WTC11 (cell line): ENCODE measurements around the gene RIN3. TPM values are rescaled to one million over a fixed set of nuclear protein-coding genes. Genes with fewer than 3 reads are reported as not detected.

Experiments
- ATAC-seq: fragments of 200-7000 bp; cut with Tn5 transposase; 2 replicates; pipeline ENCODE4 v1.10.0; 2021; ENCODE audit warnings: mild to moderate bottlenecking, moderate library complexity
- CTCF ChIA-PET: fragments of 300-600 bp; sonication (Branson Sonifier 250); formaldehyde crosslinking; loops from one replicate; lab custom pipeline; 2021; ENCODE audit warnings: antibody characterized with exemption; lab: Charles Lee
- POLR2A ChIA-PET: fragments of 350-600 bp; sonication (Branson Sonifier 250); formaldehyde crosslinking; loops from one replicate; lab custom pipeline; 2021; ENCODE audit warnings: antibody characterized with exemption; lab: Charles Lee
- DNase-seq: peaks from one replicate; pipeline ENCODE4 v3.0.0; 2021; ENCODE audit warnings: low spot score
- H3K27ac Mint-ChIP-seq: 2 replicates; pipeline ENCODE4 v1.8.0; 2021; ENCODE audit warnings: mixed read lengths
- H3K27me3 Mint-ChIP-seq: 2 replicates; pipeline ENCODE4 v1.8.0; 2021; ENCODE audit warnings: low read depth, mild to moderate bottlenecking, moderate library complexity, mixed read lengths
- H3K36me3 Mint-ChIP-seq: 2 replicates; pipeline ENCODE4 v1.8.0; 2021; ENCODE audit warnings: mixed read lengths
- H3K4me1 Mint-ChIP-seq: 2 replicates; pipeline ENCODE4 v1.8.0; 2022; ENCODE audit warnings: mixed read lengths
- H3K4me3 Mint-ChIP-seq: 2 replicates; pipeline ENCODE4 v1.8.0; 2021; ENCODE audit warnings: mild to moderate bottlenecking, moderate library complexity, mixed read lengths
- H3K9me3 Mint-ChIP-seq: 2 replicates; pipeline ENCODE4 v1.8.0; 2021; ENCODE audit warnings: mixed read lengths
- ATF1 ChIP-seq: sonication (generic); formaldehyde crosslinking; IDR thresholded peaks from 2 replicates; pipeline ENCODE4 v1.8.1; 2023; ENCODE audit warnings: mild to moderate bottlenecking, moderate library complexity, missing genetic modification reagents
- CBFB ChIP-seq: sonication (generic); formaldehyde crosslinking; IDR thresholded peaks from 2 replicates; pipeline ENCODE4 v1.8.1; 2022; ENCODE audit warnings: mild to moderate bottlenecking, low read depth, missing genetic modification reagents
- ELF4 ChIP-seq: sonication (generic); formaldehyde crosslinking; IDR thresholded peaks from 2 replicates; pipeline ENCODE4 v1.8.1; 2022; ENCODE audit warnings: low read depth, mild to moderate bottlenecking, moderate library complexity, missing genetic modification reagents
- EMX1 ChIP-seq: fragments of 250-450 bp; sonication (Bioruptor Pico); IDR thresholded peaks from 2 replicates; pipeline ENCODE4 v1.8.0; 2021; ENCODE audit warnings: mild to moderate bottlenecking
- ETV6 ChIP-seq: sonication (generic); formaldehyde crosslinking; IDR thresholded peaks from 2 replicates; pipeline ENCODE4 v1.8.1; 2022; ENCODE audit warnings: mild to moderate bottlenecking, missing genetic modification reagents
- FOXK1 ChIP-seq: sonication (generic); formaldehyde crosslinking; IDR thresholded peaks from 2 replicates; pipeline ENCODE4 v1.8.0; 2022; ENCODE audit warnings: mild to moderate bottlenecking, moderate library complexity, missing genetic modification reagents
- FOXP1 ChIP-seq: sonication (generic); formaldehyde crosslinking; IDR thresholded peaks from 2 replicates; pipeline ENCODE4 v1.8.0; 2022; ENCODE audit warnings: missing genetic modification reagents, mild to moderate bottlenecking, moderate library complexity, borderline replicate concordance
- JUN ChIP-seq: sonication (generic); formaldehyde crosslinking; IDR thresholded peaks from 2 replicates; pipeline ENCODE4 v1.8.0; 2023; ENCODE audit warnings: mild to moderate bottlenecking, missing genetic modification reagents
- PRRX2 ChIP-seq: fragments of 250-450 bp; sonication (Bioruptor Pico); IDR thresholded peaks from 2 replicates; pipeline ENCODE4 v1.8.0; 2021; ENCODE audit warnings: mild to moderate bottlenecking
- RELA ChIP-seq: sonication (generic); formaldehyde crosslinking; IDR thresholded peaks from 2 replicates; pipeline ENCODE4 v1.8.1; 2022; ENCODE audit warnings: missing genetic modification reagents, mild to moderate bottlenecking, borderline replicate concordance
- SP1 ChIP-seq: sonication (generic); formaldehyde crosslinking; conservative IDR thresholded peaks from 2 replicates; pipeline ENCODE4 v1.8.1; 2022; ENCODE audit warnings: missing genetic modification reagents
- ZNF138 ChIP-seq: sonication (generic); formaldehyde crosslinking; conservative IDR thresholded peaks from 2 replicates; pipeline ENCODE4 v1.8.1; 2022; ENCODE audit warnings: mild to moderate bottlenecking, moderate library complexity, missing genetic modification reagents
- ZNF219 ChIP-seq: sonication (generic); formaldehyde crosslinking; IDR thresholded peaks from 2 replicates; pipeline ENCODE4 v1.8.0; 2023; ENCODE audit warnings: missing genetic modification reagents, mild to moderate bottlenecking, borderline replicate concordance
- total RNA-seq: library from RNA; stranded (reverse); gene quantifications from 3 replicates; pipeline ENCODE4 v1.2.3, GENCODE V29; 2021
- TF ChIP-seq, protein P1 (sequence below): sonication (generic); formaldehyde crosslinking; conservative IDR thresholded peaks from 2 replicates; pipeline ENCODE4 v1.8.1; 2022; ENCODE audit warnings: mild to moderate bottlenecking, missing genetic modification reagents
- TF ChIP-seq, protein P2 (sequence below): sonication (generic); formaldehyde crosslinking; IDR thresholded peaks from 2 replicates; pipeline ENCODE4 v1.8.1; 2022; ENCODE audit warnings: missing genetic modification reagents, borderline replicate concordance
- TF ChIP-seq, protein P3 (sequence below): sonication (generic); formaldehyde crosslinking; IDR thresholded peaks from 2 replicates; pipeline ENCODE4 v1.8.0; 2023; ENCODE audit warnings: missing genetic modification reagents
- TF ChIP-seq, protein P4 (sequence below): sonication (generic); formaldehyde crosslinking; IDR thresholded peaks from 2 replicates; pipeline ENCODE4 v1.8.0; 2022; ENCODE audit warnings: mild to moderate bottlenecking, missing genetic modification reagents
- TF ChIP-seq, protein P5 (sequence below): sonication (generic); formaldehyde crosslinking; IDR thresholded peaks from 2 replicates; pipeline ENCODE4 v1.8.1; 2023; ENCODE audit warnings: mild to moderate bottlenecking, missing genetic modification reagents
- TF ChIP-seq, protein P6 (sequence below): fragments of 250-450 bp; sonication (Bioruptor Pico); IDR thresholded peaks from 2 replicates; pipeline ENCODE4 v1.9.0; 2021; ENCODE audit warnings: moderate library complexity, mild to moderate bottlenecking, inconsistent platforms, borderline replicate concordance
- TF ChIP-seq, protein P7 (sequence below): sonication (generic); formaldehyde crosslinking; IDR thresholded peaks from 2 replicates; pipeline ENCODE4 v1.8.1; 2023; ENCODE audit warnings: mild to moderate bottlenecking, missing genetic modification reagents
- TF ChIP-seq, protein P8 (sequence below): sonication (generic); formaldehyde crosslinking; IDR thresholded peaks from 2 replicates; pipeline ENCODE4 v1.8.0; 2022; ENCODE audit warnings: mild to moderate bottlenecking, missing genetic modification reagents
- TF ChIP-seq, protein P9 (sequence below): sonication (generic); formaldehyde crosslinking; IDR thresholded peaks from 2 replicates; pipeline ENCODE4 v1.8.1; 2023; ENCODE audit warnings: mild to moderate bottlenecking, missing genetic modification reagents, borderline replicate concordance

RIN3 gene
- total RNA-seq, 1 experiment from 2014 or later = 3.3 TPM

DNA sequence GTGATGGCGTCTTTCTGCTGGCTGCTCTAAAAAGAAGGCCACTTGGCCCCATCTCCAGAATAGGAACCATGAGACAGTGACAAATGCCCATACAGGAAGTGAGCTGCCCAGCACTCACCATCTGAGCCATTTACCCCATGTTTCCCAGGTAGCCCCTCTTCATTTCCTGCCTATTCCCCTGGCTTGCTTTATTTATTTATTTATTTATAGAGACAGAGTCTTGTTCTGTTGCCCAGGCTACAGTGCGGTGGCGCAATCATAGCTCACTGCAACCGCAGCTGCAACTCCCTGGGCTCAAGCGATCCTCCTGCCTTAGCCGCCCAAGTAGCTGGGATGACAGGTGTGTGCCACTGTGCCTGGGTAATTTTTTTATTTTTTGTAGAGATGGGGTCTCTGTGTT, 71.2 kb downstream of the RIN3 start:
- H3K4me3 Mint-ChIP-seq = no peak overlapping the region
- H3K36me3 Mint-ChIP-seq = peaks cover 3% of the 10 kb centered on the region; the same call in 1 of the 2 replicates
- ATAC-seq (no peak), DNase-seq (no peak)
- ChIA-PET POLR2A (no interaction called here), CTCF (interaction anchor here (1.1 to 1.7 kb wide), 2 partner anchors 29 to 102 kb away, joined by 6 to 7 read pairs; no protein-coding TSS in a partner anchor)
- no peaks in the 10 kb centered on the region for H3K4me1 Mint-ChIP-seq
- H3K9me3 Mint-ChIP-seq = peaks cover 19% of the 10 kb centered on the region
- TF ChIP-seq PRRX2 (CRISPR knock-in tag) = no peak
- TF ChIP-seq RELA (CRISPR knock-in tag) = no peak
- TF ChIP-seq SP1 (CRISPR knock-in tag) = no peak
- TF ChIP-seq ATF1 (CRISPR knock-in tag) = no peak
- TF ChIP-seq FOXK1 = no peak
- TF ChIP-seq, protein P1, sequence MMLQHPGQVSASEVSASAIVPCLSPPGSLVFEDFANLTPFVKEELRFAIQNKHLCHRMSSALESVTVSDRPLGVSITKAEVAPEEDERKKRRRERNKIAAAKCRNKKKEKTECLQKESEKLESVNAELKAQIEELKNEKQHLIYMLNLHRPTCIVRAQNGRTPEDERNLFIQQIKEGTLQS = no peak
- TF ChIP-seq, protein P2, sequence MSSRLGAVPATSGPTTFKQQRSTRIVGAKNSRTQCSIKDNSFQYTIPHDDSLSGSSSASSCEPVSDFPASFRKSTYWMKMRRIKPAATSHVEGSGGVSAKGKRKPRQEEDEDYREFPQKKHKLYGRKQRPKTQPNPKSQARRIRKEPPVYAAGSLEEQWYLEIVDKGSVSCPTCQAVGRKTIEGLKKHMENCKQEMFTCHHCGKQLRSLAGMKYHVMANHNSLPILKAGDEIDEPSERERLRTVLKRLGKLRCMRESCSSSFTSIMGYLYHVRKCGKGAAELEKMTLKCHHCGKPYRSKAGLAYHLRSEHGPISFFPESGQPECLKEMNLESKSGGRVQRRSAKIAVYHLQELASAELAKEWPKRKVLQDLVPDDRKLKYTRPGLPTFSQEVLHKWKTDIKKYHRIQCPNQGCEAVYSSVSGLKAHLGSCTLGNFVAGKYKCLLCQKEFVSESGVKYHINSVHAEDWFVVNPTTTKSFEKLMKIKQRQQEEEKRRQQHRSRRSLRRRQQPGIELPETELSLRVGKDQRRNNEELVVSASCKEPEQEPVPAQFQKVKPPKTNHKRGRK (CRISPR knock-in tag) = no peak
- no peak for TF ChIP-seq ZNF219 (CRISPR knock-in tag)
- TF ChIP-seq, protein P3, sequence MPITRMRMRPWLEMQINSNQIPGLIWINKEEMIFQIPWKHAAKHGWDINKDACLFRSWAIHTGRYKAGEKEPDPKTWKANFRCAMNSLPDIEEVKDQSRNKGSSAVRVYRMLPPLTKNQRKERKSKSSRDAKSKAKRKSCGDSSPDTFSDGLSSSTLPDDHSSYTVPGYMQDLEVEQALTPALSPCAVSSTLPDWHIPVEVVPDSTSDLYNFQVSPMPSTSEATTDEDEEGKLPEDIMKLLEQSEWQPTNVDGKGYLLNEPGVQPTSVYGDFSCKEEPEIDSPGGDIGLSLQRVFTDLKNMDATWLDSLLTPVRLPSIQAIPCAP (CRISPR knock-in tag) = no peak
- TF ChIP-seq, protein P4, sequence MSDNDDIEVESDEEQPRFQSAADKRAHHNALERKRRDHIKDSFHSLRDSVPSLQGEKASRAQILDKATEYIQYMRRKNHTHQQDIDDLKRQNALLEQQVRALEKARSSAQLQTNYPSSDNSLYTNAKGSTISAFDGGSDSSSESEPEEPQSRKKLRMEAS (CRISPR knock-in tag) = no peak
- TF ChIP-seq ETV6 = no peak
- TF ChIP-seq, protein P5, sequence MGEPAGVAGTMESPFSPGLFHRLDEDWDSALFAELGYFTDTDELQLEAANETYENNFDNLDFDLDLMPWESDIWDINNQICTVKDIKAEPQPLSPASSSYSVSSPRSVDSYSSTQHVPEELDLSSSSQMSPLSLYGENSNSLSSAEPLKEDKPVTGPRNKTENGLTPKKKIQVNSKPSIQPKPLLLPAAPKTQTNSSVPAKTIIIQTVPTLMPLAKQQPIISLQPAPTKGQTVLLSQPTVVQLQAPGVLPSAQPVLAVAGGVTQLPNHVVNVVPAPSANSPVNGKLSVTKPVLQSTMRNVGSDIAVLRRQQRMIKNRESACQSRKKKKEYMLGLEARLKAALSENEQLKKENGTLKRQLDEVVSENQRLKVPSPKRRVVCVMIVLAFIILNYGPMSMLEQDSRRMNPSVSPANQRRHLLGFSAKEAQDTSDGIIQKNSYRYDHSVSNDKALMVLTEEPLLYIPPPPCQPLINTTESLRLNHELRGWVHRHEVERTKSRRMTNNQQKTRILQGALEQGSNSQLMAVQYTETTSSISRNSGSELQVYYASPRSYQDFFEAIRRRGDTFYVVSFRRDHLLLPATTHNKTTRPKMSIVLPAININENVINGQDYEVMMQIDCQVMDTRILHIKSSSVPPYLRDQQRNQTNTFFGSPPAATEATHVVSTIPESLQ (CRISPR knock-in tag) = no peak
- no peak for TF ChIP-seq ELF4 (CRISPR knock-in tag)
- TF ChIP-seq CBFB (CRISPR knock-in tag) = no peak
- TF ChIP-seq JUN = no peak
- TF ChIP-seq EMX1 = no peak
- peaks cover 2% of the 10 kb centered on the region; the same call in 1 of the 2 replicates for H3K27me3 Mint-ChIP-seq
- no peak overlapping the region for H3K27ac Mint-ChIP-seq

DNA sequence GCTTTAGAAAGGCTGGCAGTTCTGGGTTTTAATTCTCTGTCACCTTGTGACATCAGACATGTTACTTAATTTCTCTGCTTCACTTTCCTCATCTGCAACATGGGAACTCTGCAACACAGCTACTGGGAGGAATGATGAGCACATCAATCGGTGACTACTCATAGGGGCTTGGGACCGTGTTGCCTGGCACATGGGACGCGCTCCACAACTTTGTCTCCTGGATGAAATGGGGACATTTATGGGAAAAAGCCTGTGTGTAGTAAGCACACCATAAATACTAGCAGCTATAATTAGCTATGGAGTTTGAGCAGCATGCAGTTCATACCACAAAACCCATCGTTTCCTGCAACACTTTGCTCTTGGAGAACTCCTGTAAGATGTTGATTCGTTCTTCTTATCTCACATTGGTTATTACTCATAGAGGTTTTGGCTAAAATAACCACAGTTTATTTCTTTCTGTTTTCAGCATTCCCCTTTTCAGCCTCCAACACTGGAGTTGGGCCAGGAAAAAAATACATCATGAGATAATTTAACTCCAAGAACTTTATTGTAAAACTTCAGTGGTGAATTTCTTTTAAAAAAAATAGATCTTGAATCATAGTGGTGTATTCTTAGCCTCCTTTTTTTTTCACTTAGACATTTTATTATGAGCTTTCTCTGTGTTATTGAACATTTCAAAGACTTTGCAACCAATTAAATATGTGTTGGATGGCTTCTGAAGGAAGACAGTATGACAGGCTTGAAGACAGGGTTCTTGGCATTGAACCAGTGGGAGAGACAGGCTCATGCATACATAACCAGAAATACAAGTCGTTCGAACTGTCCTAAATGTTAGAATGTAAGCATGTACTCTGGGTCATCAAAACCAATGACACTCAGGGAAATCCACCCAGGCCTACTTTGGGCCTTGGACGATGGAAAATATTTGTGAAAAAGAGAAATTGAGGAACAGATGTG, 72.7 kb downstream of the RIN3 start:
- Mint-ChIP-seq H3K9me3 (peaks cover 22% of the 10 kb centered on the region), H3K27me3 (peaks cover 2% of the 10 kb centered on the region; the same call in 1 of the 2 replicates), H3K27ac (no peak overlapping the region), H3K36me3 (peaks cover 3% of the 10 kb centered on the region; the same call in 1 of the 2 replicates), H3K4me3 (no peak overlapping the region), H3K4me1 (no peaks in the 10 kb centered on the region)
- POLR2A ChIA-PET = no interaction called here
- CTCF ChIA-PET = interaction anchor here (1.7 kb wide), 2 partner anchors 27 to 101 kb away, joined by 4 to 7 read pairs; no protein-coding TSS in a partner anchor
- no peak for ATAC-seq
- DNase-seq = no peak
- TF ChIP-seq ZNF138 = no peak
- TF ChIP-seq, protein P6, sequence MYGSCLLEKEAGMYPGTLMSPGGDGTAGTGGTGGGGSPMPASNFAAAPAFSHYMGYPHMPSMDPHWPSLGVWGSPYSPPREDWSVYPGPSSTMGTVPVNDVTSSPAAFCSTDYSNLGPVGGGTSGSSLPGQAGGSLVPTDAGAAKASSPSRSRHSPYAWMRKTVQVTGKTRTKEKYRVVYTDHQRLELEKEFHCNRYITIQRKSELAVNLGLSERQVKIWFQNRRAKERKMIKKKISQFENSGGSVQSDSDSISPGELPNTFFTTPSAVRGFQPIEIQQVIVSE = no peak
- TF ChIP-seq, protein P7, sequence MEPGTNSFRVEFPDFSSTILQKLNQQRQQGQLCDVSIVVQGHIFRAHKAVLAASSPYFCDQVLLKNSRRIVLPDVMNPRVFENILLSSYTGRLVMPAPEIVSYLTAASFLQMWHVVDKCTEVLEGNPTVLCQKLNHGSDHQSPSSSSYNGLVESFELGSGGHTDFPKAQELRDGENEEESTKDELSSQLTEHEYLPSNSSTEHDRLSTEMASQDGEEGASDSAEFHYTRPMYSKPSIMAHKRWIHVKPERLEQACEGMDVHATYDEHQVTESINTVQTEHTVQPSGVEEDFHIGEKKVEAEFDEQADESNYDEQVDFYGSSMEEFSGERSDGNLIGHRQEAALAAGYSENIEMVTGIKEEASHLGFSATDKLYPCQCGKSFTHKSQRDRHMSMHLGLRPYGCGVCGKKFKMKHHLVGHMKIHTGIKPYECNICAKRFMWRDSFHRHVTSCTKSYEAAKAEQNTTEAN (CRISPR knock-in tag) = no peak
- TF ChIP-seq, protein P8, sequence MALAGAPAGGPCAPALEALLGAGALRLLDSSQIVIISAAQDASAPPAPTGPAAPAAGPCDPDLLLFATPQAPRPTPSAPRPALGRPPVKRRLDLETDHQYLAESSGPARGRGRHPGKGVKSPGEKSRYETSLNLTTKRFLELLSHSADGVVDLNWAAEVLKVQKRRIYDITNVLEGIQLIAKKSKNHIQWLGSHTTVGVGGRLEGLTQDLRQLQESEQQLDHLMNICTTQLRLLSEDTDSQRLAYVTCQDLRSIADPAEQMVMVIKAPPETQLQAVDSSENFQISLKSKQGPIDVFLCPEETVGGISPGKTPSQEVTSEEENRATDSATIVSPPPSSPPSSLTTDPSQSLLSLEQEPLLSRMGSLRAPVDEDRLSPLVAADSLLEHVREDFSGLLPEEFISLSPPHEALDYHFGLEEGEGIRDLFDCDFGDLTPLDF (CRISPR knock-in tag) = no peak
- no peak for TF ChIP-seq FOXP1
- no peak for TF ChIP-seq PRRX2 (CRISPR knock-in tag)
- TF ChIP-seq, protein P9, sequence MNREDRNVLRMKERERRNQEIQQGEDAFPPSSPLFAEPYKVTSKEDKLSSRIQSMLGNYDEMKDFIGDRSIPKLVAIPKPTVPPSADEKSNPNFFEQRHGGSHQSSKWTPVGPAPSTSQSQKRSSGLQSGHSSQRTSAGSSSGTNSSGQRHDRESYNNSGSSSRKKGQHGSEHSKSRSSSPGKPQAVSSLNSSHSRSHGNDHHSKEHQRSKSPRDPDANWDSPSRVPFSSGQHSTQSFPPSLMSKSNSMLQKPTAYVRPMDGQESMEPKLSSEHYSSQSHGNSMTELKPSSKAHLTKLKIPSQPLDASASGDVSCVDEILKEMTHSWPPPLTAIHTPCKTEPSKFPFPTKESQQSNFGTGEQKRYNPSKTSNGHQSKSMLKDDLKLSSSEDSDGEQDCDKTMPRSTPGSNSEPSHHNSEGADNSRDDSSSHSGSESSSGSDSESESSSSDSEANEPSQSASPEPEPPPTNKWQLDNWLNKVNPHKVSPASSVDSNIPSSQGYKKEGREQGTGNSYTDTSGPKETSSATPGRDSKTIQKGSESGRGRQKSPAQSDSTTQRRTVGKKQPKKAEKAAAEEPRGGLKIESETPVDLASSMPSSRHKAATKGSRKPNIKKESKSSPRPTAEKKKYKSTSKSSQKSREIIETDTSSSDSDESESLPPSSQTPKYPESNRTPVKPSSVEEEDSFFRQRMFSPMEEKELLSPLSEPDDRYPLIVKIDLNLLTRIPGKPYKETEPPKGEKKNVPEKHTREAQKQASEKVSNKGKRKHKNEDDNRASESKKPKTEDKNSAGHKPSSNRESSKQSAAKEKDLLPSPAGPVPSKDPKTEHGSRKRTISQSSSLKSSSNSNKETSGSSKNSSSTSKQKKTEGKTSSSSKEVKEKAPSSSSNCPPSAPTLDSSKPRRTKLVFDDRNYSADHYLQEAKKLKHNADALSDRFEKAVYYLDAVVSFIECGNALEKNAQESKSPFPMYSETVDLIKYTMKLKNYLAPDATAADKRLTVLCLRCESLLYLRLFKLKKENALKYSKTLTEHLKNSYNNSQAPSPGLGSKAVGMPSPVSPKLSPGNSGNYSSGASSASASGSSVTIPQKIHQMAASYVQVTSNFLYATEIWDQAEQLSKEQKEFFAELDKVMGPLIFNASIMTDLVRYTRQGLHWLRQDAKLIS (CRISPR knock-in tag) = no peak
